Kidney (tissue), 14 donors: Measurements from ENCODE around the gene DRD2. TPM values are rescaled to one million over a fixed set of nuclear protein-coding genes. Genes with fewer than 3 reads are reported as not detected.

Experiments used
- DNase-seq, 5 donors: peaks; one replicate each; pipeline ENCODE4 v3.0.0-alpha.2; 2013 to 2020
- FAIRE-seq: peaks from 2 replicates; lab custom pipeline; 2012; peaks lifted over from hg19 to GRCh38; lab: Jason Lieb, UNC
- H3K27ac ChIP-seq, 2 donors: one replicate each; pipeline ENCODE4 v1.7.0; 2013; ENCODE audit warnings: low read depth in 2 of 2, low read length in 2 of 2, inconsistent platforms in 1 of 2
- H3K27me3 ChIP-seq: one replicate; pipeline ENCODE4 v1.7.1; 2013; ENCODE audit warnings: low read length, inconsistent platforms; ENCODE audit not compliant: control insufficient read depth, insufficient read depth
- H3K36me3 ChIP-seq, 3 donors: one replicate each; pipeline versions ENCODE4 v1.7.0 to v1.7.1; 2013; ENCODE audit warnings: low read length in 3 of 3, control low read depth in 1 of 3, inconsistent platforms in 1 of 3; ENCODE audit not compliant: insufficient read depth in 3 of 3, control insufficient read depth in 2 of 3
- H3K4me1 ChIP-seq, 3 donors: one replicate each; pipeline versions ENCODE4 v1.7.0 to v1.7.1; 2013; ENCODE audit warnings: low read length in 3 of 3, inconsistent platforms in 1 of 3, low read depth in 1 of 3; ENCODE audit not compliant: control insufficient read depth in 2 of 3, insufficient read depth in 2 of 3
- H3K4me3 ChIP-seq, 3 donors: one replicate each; pipeline versions ENCODE4 v1.7.0 to v1.8.1; 2013; ENCODE audit warnings: low read length in 3 of 3, control low read depth in 1 of 3, inconsistent platforms in 1 of 3
- H3K9ac ChIP-seq, 3 donors: one replicate each; pipeline versions ENCODE4 v1.7.0 to v1.7.1; 2013; ENCODE audit warnings: low read length in 3 of 3, control low read depth in 1 of 3, inconsistent platforms in 1 of 3
- H3K9me3 ChIP-seq, 3 donors: one replicate each; pipeline versions ENCODE4 v1.7.0 to v1.7.1; 2013; ENCODE audit warnings: low read length in 3 of 3, control low read depth in 1 of 3, inconsistent platforms in 1 of 3; ENCODE audit not compliant: control insufficient read depth in 2 of 3, insufficient read depth in 1 of 3
- intact Hi-C: fragments of 100-400 bp; cut with DNase I; formaldehyde crosslinking; loops from one replicate; pipeline ENCODE4 v1.11.1; 2022
- polyA plus RNA-seq: library from polyadenylated mRNA; stranded (reverse); fragments of 350-450 nt; fragmentation: Illumina TruSeq; extraction: RNeasy Lipid Tissue Mini Kit (QIAGEN cat#74804); gene quantifications from one replicate; pipeline ENCODE4 v1.2.3, GENCODE V29; 2014; ENCODE audit warnings: low read depth, low replicate concordance; ENCODE audit not compliant: insufficient read depth
- total RNA-seq: library from RNA; stranded (reverse); fragmentation: NEBNext Ultra II Directional; extraction: Animal tissue kit (Norgen Biotek cat#: 25700); gene quantifications from one replicate; pipeline ENCODE4 v1.2.1, GENCODE V29; 2021
- TF ChIP-seq, protein P1 (sequence below): IDR thresholded peaks from 3 replicates; pipeline ENCODE4 v1.5.1; 2012; ENCODE audit warnings: mild to moderate bottlenecking, moderate library complexity, borderline replicate concordance; ENCODE audit not compliant: insufficient read depth; ENCODE audit errors: extremely low read depth
- donor health status: control.
- donor health status: control.
- donor health status: control.
- donor health status: control.
- donor health status: control.
- donor health status: DM: yes; HTN: yes; CAD: no.
- donor health status: Normal renal cell carcinoma (clear cell type).

The DRD2 gene
- total and polyA plus RNA-seq, 2 donors from 2014 or later, result 0.31 to 0.47 TPM

DNA sequence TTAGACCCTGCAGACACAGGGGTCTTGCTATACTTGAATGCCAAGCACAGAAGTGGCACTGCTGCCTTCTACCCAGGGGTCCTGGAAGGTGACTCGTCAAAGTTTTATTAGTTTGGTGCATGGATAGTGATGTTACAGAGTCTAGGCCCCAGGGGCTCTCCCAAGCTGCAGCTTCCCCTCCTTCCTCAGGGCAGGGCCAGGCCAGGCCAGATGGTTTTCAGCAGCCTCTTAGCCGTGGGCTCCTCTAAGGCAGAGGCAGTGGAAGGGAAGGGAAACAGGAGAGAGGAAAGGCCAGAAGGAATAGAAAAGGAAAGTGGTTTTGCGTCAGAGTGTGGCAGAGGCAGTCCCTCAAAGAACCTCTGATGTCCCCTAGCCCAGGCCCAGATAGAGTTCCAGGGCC is 65.7 kb downstream of the DRD2 start:
- Histone ChIP-seq H3K9ac (no peak overlapping the region), H3K27ac (no peak overlapping the region), H3K27me3 (no peaks in the 10 kb centered on the region), H3K9me3 (no peaks in the 10 kb centered on the region), H3K36me3 (no peaks in the 10 kb centered on the region), H3K4me3 (no peak overlapping the region), H3K4me1 (no peaks in the 10 kb centered on the region)
- DNase-seq (no peak), FAIRE-seq (no peak)
- TF ChIP-seq, protein P1, sequence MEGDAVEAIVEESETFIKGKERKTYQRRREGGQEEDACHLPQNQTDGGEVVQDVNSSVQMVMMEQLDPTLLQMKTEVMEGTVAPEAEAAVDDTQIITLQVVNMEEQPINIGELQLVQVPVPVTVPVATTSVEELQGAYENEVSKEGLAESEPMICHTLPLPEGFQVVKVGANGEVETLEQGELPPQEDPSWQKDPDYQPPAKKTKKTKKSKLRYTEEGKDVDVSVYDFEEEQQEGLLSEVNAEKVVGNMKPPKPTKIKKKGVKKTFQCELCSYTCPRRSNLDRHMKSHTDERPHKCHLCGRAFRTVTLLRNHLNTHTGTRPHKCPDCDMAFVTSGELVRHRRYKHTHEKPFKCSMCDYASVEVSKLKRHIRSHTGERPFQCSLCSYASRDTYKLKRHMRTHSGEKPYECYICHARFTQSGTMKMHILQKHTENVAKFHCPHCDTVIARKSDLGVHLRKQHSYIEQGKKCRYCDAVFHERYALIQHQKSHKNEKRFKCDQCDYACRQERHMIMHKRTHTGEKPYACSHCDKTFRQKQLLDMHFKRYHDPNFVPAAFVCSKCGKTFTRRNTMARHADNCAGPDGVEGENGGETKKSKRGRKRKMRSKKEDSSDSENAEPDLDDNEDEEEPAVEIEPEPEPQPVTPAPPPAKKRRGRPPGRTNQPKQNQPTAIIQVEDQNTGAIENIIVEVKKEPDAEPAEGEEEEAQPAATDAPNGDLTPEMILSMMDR, result no peak
- intact Hi-C loops, result no loop called here

DNA sequence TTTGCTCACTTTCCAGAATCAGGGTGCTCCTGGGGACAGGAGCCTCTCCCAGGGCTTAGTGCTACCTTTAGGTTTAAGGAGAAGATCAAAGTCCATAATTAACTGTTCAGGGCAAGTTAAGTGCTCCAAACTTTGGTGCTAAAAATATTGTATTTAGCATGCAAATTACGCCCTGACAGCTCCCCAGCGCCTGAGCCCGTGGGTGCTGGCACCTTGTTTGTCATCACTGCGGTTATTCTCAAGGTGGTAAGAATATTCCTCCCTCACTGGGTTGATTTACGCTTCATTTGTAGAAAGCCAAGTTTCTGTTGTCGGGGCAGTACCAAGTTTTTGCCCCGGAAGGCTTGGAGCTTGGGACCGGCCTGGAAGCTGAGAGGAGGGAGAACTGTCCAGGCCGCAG is 66.3 kb downstream of the DRD2 start:
- H3K9me3 ChIP-seq, result no peaks in the 10 kb centered on the region
- H3K4me1 ChIP-seq, result no peaks in the 10 kb centered on the region
- intact Hi-C loops, result no loop called here
- H3K27ac ChIP-seq, result no peak overlapping the region
- H3K4me3 ChIP-seq, result no peak overlapping the region
- FAIRE-seq (no peak), DNase-seq (no peak)
- TF ChIP-seq, protein P1, result no peak
- H3K9ac ChIP-seq, result no peak overlapping the region
- H3K27me3 ChIP-seq, result no peaks in the 10 kb centered on the region
- H3K36me3 ChIP-seq, result no peaks in the 10 kb centered on the region

DNA sequence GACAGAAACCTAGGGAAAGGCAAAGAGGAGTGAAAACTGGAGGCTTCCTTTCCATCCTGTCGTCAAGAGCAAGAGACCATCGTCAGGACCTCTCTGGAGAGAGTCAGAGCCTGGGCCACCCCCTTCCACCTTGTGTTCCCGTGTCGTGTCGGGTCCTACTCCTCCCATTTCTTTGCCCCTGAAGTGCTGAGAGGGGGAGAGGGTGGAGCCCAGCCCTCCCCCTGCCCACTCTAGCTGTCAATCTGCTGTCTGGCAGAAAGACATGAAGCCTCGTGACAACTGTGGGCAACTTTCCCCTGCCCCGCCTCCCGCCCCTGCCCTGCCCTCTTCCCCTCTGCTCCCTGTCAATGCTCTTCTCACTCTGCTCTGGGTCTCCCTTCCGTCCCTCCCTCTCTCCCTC is 67.0 kb downstream of the DRD2 start:
- intact Hi-C loops, result no loop called here
- TF ChIP-seq, protein P1, result no peak
- Histone ChIP-seq H3K9ac (no peak overlapping the region), H3K4me3 (no peak overlapping the region), H3K9me3 (no peaks in the 10 kb centered on the region), H3K36me3 (no peaks in the 10 kb centered on the region), H3K27me3 (no peaks in the 10 kb centered on the region), H3K27ac (no peak overlapping the region), H3K4me1 (no peaks in the 10 kb centered on the region)
- FAIRE-seq, result no peak
- no peak for DNase-seq

DNA sequence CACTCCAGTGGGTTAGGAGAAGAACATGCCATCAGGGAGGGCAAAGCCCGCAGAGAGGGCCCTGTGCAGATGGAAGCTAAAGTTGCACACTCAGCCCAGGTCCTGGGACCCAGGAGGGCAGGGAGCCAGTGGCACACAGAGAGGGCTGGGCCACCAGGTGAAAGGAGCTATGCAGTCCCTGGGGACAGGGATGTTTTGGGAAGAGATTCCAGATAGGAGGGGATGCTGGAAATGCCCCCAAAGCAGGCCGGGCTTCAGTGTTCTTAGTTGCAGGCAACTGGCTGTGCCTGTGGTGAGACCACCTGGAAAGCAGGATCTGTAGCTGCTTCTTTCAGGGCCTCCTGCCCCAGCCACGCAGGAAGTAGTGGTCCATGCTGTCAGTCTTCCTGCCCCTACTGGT is 68.0 kb downstream of the DRD2 start:
- no peak overlapping the region for H3K27ac ChIP-seq
- H3K4me3 ChIP-seq, result no peak overlapping the region
- no peaks in the 10 kb centered on the region for H3K9me3 ChIP-seq
- intact Hi-C loops, result no loop called here
- TF ChIP-seq, protein P1, result no peak
- H3K36me3 ChIP-seq, result no peaks in the 10 kb centered on the region
- H3K9ac ChIP-seq, result no peak overlapping the region
- no peak for FAIRE-seq
- H3K27me3 ChIP-seq, result no peaks in the 10 kb centered on the region
- DNase-seq, result no peak
- H3K4me1 ChIP-seq, result no peaks in the 10 kb centered on the region
